Fibroblast of upper back skin (primary cell): ENCODE measurements around the gene INTS7.

Experiments used
- DNase-seq: peaks from one replicate; pipeline ENCODE4 v3.0.0-alpha.2; 2013

INTS7 gene, protein sequence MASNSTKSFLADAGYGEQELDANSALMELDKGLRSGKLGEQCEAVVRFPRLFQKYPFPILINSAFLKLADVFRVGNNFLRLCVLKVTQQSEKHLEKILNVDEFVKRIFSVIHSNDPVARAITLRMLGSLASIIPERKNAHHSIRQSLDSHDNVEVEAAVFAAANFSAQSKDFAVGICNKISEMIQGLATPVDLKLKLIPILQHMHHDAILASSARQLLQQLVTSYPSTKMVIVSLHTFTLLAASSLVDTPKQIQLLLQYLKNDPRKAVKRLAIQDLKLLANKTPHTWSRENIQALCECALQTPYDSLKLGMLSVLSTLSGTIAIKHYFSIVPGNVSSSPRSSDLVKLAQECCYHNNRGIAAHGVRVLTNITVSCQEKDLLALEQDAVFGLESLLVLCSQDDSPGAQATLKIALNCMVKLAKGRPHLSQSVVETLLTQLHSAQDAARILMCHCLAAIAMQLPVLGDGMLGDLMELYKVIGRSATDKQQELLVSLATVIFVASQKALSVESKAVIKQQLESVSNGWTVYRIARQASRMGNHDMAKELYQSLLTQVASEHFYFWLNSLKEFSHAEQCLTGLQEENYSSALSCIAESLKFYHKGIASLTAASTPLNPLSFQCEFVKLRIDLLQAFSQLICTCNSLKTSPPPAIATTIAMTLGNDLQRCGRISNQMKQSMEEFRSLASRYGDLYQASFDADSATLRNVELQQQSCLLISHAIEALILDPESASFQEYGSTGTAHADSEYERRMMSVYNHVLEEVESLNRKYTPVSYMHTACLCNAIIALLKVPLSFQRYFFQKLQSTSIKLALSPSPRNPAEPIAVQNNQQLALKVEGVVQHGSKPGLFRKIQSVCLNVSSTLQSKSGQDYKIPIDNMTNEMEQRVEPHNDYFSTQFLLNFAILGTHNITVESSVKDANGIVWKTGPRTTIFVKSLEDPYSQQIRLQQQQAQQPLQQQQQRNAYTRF

GRCh38 chr1:212035123-212035834 lies at the start of gene INTS7, which contains the start of gene DTL:
INTS7 (minus strand) TSS chr1:212035557; CDS start chr1:212035437, 120 bp downstream.
DTL (plus strand) TSS chr1:212035748; CDS start chr1:212035891, 143 bp downstream.
- peak; percentile 99 for DNase-seq

DNA sequence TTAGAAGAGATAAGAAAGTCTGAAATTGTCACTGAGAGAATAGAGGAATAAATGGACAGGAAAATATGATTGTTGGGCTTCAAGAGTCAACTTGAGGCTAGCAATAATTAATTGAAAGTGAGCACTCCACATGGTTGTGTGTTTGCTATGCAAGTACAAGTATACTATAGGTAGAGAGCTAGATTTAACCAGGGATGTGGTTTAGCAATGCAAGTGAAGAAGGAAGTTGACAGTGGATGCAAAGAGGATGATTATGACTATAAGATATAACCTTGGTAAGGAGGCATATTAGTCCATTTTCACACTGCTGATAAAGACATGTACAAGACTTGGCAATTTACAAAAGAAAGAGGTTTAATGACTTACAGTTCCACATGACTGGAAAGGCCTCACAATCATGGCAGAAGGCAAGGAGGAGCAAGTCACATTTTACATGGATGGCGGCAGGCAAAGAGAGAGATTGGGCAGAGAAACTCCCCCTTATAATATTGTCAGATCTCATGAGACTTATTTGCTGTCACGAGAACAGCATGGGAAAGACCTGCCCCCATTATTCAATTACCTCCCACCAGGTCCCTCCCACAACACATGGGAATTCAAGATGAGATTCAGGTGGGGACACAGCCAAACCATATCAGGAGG lies 47.5 kb upstream of the INTS7 start:
- DNase-seq: no peak

DNA sequence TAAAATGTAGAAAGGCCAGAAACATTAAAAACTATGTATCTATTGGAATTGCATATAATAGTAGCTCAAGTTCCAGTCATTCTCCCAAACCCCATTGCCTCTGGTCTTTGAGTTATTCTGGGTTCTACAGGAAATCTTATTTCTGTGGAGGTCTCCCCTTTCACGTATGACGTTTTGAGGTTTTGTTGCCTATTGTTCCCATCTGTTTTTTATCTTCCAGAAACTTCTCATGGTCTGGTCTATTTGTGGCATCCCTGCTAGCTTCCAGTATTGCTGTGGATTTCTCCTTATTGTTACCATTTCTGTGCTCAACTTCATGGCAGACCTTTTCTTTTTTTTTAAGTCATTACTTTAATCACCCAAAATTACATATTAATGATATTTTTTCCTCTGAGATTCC lies 43.5 kb upstream of the INTS7 start:
- DNase-seq: peak; percentile 33

DNA sequence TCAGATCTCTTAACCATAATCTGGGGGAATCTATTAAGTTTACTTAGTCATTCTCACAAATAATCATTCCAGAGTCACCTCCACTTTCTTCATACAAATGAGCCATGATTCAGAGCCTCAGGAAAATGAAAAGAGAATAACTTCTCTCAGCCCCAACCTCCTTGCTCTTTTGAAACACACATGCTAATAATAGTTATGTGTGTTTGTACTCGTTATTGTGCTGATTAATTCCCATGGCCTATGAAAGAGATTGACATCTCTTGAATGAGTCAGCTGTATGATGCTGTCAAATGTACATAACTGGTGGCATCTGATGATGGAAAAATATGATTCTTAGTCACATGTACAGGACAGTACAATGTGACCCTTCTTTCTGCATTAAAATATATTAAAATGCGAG lies 41.7 kb upstream of the INTS7 start:
- DNase-seq: no peak

- DNase-seq: no peak
Measured at GRCh38 chr1:212074856-212075255, 39.5 kb upstream of the INTS7 start.

- no peak for DNase-seq
Measured at GRCh38 chr1:212074313-212074712, 39.0 kb upstream of the INTS7 start.

DNA sequence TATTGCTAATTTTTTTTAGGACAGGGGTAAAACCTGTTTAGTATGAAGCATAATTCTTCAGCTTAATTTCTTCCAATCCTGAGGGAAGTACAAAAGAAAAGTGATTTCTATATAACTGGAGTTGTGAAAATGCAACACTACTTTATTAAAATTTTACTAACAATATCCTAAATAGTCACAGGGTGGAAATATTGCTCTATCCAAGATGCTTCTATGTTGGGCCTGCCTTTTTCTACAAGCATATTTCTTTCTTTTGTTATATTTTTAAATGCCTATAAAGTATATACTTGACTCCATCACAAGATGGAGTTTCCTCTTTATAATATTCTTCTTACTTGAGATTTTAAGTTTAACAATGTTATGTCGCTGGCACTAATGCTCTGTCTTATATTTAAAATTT lies 38.1 kb upstream of the INTS7 start:
- no peak for DNase-seq

DNA sequence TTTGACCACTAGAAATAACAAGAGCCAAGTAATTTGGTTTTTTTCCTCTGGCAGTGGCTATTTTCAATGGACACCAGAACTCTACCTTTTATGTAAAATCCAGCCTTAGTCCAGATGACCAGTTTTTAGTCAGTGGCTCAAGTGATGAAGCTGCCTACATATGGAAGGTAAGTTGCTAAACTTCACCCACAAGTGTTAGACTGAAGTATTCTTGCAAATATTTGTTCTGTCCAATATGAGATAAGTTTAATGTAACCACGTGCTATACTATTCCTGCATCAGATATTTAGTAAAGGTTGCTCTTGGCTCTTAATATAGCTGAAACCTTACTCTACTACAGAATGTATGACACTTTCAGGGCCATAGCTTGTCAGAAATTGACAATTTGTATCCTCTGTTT lies 36.7 kb upstream of the INTS7 start:
- DNase-seq: no peak

DNA sequence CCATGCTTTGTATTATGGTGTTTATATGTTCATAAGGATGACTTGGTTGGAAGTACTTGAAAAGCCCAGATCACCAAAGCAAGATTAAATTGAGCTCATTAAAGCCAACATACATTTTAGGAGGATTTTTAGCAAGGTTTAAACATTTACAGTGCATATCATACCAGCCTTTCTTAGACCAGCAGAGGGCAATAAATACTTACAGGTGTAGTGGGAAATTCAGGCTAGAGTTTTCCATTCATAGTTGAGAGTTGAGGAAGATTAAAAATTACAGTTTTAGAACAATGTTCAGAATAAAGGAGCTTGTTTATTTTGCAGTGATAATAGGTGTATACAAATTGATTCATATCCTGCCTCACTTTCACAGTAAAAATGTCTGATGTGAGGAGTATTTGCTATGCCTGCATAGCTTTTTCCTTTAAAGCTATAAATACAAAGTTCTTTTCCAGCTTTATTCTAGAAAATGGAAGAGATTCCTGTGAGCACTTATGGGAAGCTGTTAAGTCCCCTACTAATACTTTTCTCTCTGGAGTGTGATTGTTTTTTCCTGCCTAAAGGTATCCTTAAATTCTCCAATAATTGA lies 35.5 kb upstream of the INTS7 start:
- peak; percentile 57 for DNase-seq

DNA sequence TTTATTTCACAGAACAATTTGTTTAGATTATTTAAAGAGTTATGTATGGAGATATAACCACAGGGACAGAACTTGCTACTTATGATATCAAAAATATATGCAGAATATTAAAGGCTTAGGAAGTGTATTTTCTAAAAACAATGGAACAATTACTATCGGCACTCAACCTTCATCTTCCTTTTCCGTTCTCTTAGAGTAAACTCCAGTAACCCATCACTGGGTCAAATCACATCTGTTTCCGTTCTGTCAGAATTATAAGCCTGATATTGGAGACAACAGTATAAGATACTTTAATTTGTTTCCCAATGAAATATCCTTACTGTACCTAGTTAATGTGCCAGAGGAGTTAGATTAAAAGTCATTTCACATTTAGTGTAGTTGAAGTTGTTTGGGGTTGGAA lies 32.4 kb upstream of the INTS7 start:
- DNase-seq: no peak

DNA sequence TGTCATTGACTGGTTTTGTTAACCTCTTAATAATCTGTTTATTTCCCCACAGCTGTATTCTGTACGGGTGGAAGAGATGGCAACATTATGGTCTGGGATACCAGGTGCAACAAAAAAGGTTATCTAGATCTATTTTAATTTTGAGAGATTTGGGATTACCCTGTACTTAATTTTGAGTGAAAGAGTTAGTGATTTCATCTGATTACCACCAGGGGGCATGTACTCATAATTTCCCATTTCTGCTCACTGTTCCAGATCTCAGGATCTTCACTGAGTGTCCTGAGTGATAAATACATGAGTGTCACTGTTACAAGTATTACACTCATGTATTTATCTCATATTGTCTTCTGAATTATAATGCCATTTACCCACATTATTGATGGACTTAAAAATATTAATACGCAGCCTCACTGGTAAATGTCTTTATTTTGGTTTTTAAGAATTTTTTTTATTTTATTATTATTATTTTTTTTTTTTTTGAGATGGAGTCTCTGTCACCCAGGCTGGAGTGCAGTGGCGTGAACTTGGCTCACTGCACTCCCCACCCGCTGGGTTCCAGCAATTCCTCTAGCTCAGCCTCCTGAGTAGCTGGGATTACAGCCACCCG lies 27.6 kb upstream of the INTS7 start:
- peak; percentile 55 for DNase-seq

- no peak for DNase-seq
Measured at GRCh38 chr1:212060632-212061472, 25.5 kb upstream of the INTS7 start.

DNA sequence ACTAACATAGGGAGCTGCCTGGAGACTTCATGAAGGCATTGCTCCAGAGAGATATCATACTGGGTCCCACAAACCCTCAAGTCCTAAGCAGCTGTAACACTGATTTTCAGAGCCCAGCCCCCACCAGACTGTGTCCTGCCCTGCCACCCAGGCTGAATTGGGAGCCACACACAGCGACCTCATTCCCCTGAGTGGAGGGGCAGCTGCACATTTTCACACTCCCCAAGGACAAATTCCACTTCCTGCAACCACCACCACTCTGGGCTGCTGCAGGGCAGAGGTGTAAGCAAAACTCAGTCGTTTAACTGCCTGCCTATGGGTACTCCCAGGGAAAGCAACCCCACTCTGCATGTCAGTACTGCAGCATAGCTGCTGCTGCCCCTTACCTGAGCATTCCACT lies 20.0 kb upstream of the INTS7 start:
- no peak for DNase-seq

DNA sequence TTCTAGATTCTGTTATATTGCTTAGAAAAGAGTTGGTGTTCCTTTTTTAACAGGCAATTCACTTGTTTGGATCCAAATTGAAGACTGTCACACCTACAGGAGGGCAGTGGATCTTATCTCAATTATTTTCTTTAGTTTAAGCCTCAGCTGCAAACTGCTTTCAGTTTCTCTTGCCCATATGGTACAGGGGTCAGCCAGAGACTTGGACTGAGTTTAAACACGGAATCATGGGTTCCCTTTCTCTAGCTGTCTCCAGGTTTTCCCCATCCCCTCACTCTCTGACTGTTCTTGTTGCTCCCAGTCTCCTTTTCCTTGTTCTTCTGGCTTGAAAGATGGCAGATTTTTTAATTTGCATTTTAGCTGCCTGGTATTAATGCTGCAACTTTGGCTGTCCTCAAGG lies 18.6 kb upstream of the INTS7 start:
- no peak for DNase-seq

GRCh38 chr1:212045981-212046380 lies 10.6 kb upstream of the INTS7 start:
- no peak for DNase-seq

- DNase-seq: no peak
Measured at GRCh38 chr1:212044851-212045250, 9.5 kb upstream of the INTS7 start.

- DNase-seq: peak; percentile 37
Measured at GRCh38 chr1:212042436-212042835, 7.1 kb upstream of the INTS7 start.

DNA sequence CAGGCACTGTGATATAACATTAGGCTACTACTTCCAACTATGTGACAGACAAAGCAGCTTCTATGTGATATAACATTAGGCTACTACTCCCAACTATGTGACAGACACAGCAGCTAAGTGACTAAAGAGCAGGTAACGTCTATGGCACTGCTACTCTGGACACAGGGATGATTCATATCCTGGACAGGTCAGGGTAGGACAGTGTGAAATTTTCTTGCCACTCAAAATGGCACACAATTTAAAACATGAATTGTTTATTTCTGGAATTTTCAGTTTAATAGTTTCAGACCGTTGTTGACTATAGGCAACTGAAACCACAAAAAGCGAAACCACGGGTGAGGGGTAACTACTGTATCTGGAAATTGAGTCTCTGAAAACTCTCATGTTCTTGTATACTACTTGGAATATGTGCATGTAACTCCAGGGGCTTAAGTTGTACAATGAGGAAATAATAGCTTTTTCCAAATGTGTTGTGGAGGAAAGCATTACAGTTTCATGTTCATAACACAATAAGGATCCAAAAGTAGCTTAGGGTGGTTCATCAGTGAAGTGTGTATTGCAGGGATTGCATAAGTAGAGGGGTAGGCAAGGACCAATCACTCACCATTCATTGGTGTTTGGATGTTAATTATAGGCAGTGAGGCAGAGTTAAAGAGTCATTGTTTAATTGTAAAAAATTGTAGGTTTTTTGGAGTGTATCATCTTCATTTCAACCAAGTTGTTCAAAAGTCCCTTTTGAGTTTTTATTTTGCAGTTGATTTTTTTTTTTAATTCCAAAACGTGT lies 5.5 kb upstream of the INTS7 start:
- no peak for DNase-seq

DNA sequence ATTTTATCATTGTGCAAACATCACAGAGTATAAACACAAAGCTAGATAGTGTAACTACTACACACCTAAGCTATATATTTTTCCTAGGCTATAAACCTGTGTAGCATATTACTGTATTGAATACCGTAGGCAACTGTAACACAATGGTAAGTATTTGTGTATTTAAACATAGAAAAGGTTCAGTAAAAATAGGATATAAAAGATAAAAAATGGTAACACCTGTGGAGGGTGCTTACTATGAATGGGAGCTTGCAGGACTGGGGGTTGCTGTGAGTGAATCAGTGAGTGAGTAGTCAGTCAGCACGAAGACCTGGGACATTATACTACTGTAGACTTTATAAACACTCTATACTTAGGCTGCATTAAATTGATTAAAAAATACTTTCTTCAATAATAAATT lies 4.3 kb upstream of the INTS7 start:
- no peak for DNase-seq

- no peak for DNase-seq
Measured at GRCh38 chr1:212037900-212038299, 2.5 kb upstream of the INTS7 start.
